ENCODE measurements around the gene KHDC4.
"Not testable (repeated sequence)": the region's sequence is repeated elsewhere in the genome, so short reads cannot be mapped to it uniquely, and the experiment has no call there.

Gene KHDC4

GRCh38 chr1:155940993-155941844 lies 7.0 kb upstream of the KHDC4 start, which contains the start of gene RXFP4:
Gene RXFP4 (plus strand): TSS chr1:155941638. CDS start chr1:155941710, 72 bp downstream.
- no peak for DNase-seq (ENCODE audit: low read depth in 2 of 2)

GRCh38 chr1:155940482-155940992 lies 6.3 kb upstream of the KHDC4 start:
- no peak for DNase-seq (ENCODE audit: low read depth in 2 of 2)

GRCh38 chr1:155938220-155938627 lies 4.0 kb upstream of the KHDC4 start:
- DNase-seq (ENCODE audit: low read depth in 2 of 2): no peak

DNA sequence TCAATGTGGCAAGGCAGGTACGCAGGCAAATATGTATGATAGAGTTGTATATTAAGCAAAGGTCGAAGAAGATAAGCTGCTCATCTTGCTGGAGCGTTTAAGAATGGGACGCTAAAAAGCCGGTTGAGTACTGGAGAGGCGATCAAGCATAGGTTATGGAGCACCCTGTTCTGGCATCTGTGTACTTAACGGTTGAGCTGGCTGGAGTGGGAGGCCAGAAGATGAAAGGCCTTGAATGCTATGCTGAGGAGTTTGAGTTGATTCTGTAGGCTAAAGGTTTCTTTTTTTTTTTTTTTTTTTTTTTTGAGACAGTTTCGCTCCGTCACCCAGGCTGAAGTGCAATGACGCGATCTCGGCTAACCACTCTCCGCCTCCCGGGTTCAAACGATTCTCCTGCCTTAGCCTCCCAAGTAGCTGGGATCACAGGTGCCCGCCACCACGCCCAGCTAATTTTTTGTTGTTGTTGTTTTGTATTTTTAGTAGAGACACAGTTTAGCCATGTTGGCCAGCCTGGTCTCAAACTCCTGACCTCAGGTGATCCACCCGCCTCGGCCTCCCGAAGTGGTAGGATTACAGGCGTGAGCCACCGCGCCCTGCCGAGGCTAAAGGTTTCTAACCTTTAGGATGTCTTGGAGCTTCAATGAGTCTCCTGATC lies 850 bp upstream of the KHDC4 start:
- no peak for DNase-seq (ENCODE audit: low read depth in 2 of 2)

DNA sequence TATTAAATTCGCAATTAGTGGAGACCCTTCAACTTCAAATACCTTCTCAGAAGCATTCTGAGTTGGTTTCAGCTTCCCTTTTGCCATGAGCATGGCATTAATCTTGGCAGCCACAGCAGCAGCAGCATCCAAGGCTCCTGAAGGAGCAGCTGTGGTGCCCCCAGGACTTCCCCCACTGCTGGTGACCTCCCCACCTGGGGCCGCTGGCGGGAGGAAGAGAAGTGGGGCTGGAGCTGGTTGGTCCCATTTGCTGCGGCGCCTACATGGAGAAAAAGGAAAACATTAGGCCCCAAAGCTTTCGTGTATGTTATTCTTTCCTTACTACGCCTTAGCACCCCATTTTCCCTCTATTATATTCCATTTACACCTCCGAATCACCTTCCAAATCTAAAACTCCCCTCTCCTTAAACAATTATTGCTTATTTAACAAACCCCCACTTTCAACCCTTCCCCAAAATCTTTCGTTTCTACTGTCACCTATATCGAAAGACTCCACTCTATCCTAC lies 569 bp downstream of the KHDC4 start:
- no peak for DNase-seq (ENCODE audit: low read depth in 2 of 2)

GRCh38 chr1:155932487-155932886 lies 1.7 kb downstream of the KHDC4 start:
- no peak for DNase-seq (ENCODE audit: low read depth in 2 of 2)

GRCh38 chr1:155932081-155932480 lies 2.1 kb downstream of the KHDC4 start:
- DNase-seq (ENCODE audit: low read depth in 2 of 2): no peak

GRCh38 chr1:155931332-155932038 lies 2.7 kb downstream of the KHDC4 start:
- DNase-seq (ENCODE audit: low read depth in 2 of 2): no peak

DNA sequence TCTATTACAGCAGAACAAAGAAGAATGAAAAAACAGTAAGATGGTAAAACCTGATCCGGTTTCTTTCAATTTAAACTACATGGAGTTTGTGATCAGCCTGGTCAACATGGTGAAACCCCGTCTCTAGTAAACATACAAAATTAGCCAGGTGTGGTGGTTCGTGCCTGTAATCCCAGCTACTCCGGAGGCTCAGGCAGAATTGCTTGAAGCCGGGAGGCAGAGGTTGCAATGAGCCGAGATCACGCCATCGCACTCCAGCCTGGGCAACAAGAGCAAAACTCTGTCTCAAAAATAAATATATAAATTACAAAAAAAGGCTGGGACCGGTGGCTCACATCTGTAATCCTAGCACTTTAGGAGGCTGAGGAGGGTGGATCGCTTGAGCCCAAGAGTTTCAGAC lies 3.5 kb downstream of the KHDC4 start:
- DNase-seq (ENCODE audit: low read depth in 2 of 2): not testable (repeated sequence)

- no peak for DNase-seq (ENCODE audit: low read depth in 2 of 2)
Observed at GRCh38 chr1:155929057-155929456, 5.2 kb downstream of the KHDC4 start.

DNA sequence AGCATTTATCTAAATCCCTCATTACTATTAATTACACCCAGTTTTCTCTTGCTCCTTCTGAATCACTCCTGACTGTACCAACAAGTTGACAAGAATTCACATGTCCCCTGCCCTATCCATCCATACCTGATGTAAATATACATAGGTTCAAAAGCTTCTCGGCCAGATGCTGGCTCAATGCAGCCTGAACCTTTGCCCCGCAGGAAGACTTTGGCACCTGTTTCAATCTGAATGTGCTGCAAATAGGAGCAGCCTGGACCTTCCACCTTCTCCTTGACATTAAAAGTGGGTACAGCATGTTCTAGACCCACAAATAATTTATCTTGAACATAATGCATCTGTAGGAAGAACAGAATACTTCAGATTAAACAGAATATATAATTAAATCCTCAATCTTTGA lies 8.7 kb downstream of the KHDC4 start:
- DNase-seq (ENCODE audit: low read depth in 2 of 2): no peak

DNA sequence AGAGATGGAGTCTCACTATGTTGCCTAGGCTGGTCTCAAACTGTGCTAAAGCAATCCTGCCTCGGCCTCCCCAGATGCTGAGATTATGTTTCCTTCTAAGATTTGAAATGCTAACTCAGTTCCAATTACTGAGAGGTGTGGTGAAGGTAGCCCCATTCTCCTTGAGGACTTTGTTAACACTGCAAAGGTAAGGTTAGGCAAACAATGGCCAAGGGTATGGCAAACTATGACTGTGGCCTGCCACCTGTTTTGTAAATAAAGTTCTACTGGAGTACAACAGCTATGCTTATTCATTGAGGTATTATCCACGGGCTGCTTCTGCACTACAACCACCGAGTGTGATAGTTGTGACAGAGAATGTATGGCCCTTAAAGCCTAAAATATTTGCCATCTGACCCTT lies 13.5 kb downstream of the KHDC4 start:
- DNase-seq (ENCODE audit: low read depth in 2 of 2): no peak

GRCh38 chr1:155919801-155920200 lies 14.4 kb downstream of the KHDC4 start:
- no peak for DNase-seq (ENCODE audit: low read depth in 2 of 2)

- no peak for DNase-seq (ENCODE audit: low read depth in 2 of 2)
Observed at GRCh38 chr1:155918660-155919059, 15.6 kb downstream of the KHDC4 start.

DNA sequence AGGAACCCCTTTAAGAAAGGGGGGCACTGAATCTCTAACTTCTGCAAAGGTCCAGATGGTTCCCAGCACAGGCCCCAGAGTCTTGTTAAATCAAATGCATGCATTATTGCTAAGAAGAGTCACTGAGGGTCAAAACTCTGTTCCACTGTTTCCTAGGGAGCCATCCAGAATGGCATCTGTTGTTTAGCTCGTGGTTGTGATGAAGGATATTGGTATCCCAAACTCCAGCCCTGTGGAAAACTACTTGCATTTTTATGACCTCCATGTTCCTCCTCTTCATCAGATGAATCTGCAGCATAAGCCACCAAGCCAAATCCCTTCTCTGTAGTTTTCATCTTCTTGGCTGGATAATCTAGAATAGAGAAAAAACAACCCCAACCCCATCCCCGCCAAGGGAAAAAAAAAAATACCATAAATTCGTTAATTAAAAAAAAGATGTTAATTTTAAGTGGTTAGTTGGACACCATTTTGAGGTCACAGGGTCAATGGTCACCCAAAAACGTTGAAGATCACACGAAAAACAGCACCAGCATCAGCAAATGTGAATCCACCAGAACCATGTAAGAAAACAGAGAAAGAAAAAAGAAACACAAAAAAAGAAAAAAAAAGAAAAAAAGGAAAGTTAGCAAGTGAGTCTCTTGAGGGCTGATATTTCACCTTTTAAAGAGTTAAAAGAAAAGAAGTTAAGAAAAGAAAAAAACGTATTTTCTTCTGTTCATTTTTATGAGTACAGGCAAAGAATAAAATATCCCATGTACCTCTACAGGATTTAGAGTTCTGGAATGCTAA lies 20.1 kb downstream of the KHDC4 start:
- DNase-seq (ENCODE audit: low read depth in 2 of 2): no peak

- no peak for DNase-seq (ENCODE audit: low read depth in 2 of 2)
Observed at GRCh38 chr1:155912056-155912536, 22.1 kb downstream of the KHDC4 start.

- DNase-seq (ENCODE audit: low read depth in 2 of 2): peak; percentile 72 to 76
Observed at GRCh38 chr1:155911156-155912055, 22.8 kb downstream of the KHDC4 start, which contains the start of gene RIT1. Gene RIT1 (minus strand): TSS chr1:155911349. CDS start chr1:155910761, 588 bp downstream.

DNA sequence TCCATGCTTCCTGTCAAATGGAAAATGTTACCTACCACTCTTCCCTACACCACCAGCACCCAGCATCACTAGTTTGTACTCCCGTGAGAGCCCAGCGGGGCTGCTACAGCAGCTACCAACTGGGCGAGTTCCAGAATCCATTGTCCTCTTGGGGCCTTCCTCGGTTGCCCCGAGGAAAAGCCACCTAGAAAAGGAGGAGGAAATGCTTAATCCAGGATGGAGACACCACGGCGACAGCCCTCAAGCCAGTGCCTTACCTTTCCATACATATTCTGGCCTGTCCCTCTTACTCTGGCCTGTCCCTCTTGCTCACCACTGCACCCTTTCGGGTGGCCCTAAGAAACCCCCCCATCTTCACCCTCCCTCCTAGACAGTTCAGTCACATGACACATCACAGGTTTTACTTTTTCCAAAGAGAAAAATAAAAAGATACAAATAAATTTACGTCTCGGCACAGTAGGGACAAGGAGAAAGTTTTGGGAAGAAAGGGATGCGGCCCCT lies 23.5 kb downstream of the KHDC4 start:
- DNase-seq (ENCODE audit: low read depth in 2 of 2): no peak

DNA sequence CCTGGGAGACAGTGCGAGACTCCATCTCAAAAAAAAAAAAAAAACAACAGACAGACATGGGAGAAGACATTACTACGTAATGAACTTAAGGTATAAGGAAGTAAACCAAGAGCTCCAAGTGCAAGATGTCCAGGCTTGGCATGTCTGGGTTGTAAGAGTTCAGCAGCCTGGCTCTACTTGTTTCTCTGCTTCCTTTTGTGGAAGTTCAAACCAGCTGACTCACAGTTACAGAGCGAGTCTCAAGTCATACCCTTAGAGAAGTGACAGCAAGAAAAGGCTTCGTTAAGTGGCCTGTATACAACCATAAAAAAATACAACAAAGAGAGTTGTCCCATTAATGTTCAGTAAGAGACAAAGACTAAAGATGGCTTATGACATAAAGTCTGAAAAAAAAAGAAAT lies 24.3 kb downstream of the KHDC4 start:
- no peak for DNase-seq (ENCODE audit: low read depth in 2 of 2)

DNA sequence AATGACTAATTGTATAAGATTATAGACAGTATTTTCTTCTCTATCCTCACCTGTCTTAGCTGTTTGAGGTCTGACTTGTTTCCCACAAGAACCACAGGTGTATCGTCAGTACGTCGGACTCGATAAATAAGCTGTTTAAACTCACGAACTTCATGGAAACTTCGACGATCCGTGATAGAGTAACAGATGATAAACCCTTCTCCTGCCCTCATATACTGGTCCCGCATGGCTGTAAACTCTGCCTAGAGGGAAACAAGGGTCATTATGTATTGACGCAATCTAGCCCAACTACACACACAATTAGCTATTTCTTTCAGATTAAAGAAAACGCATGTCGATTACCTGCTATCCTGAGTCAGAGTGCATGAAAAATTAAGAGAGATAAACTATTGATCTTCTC lies 30.0 kb downstream of the KHDC4 start:
- no peak for DNase-seq (ENCODE audit: low read depth in 2 of 2)
